GM20431 (cell line): ENCODE measurements around the gene CHCHD6.

ENCODE experiments used
- in situ Hi-C: fragments of 300-500 bp; cut with MseI, MboI; formaldehyde crosslinking; loops from one replicate; pipeline ENCODE4 v1.15.0; 2020; ENCODE audit warnings: low sequenced_read_pairs; ENCODE audit not compliant: unreplicated experiment

The CHCHD6 gene

GRCh38 chr3:126878664-126879063 is 174.6 kb downstream of the CHCHD6 start:
- in situ Hi-C loops = no loop called here

GRCh38 chr3:126880901-126881300 is 176.9 kb downstream of the CHCHD6 start:
- in situ Hi-C loops = no loop called here

DNA sequence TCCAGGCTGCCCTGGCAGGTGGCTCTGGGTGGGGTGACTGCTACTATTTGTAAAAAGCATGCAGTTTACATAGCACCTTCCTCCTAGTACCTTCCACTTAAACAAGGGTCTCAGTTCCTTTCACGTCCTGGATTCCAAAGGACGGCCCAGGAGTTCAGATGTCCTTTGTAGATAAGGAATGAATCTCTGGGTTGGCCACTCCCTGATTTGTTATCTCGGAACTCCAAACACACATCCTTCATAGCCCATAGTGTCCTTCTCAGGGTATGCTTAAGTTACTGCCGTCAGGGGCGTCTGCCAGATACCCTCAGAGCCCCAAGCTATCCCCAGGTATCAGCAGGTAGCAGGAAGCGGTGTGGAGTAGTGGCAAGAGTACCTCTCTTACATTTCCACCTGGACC is 177.8 kb downstream of the CHCHD6 start:
- in situ Hi-C loops = no loop called here

GRCh38 chr3:126883241-126883640 is 179.2 kb downstream of the CHCHD6 start:
- in situ Hi-C loops = no loop called here

GRCh38 chr3:126885425-126885824 is 181.4 kb downstream of the CHCHD6 start:
- in situ Hi-C loops = no loop called here

GRCh38 chr3:126886217-126886616 is 182.2 kb downstream of the CHCHD6 start:
- in situ Hi-C loops = no loop called here

- in situ Hi-C loops = no loop called here
Observed at GRCh38 chr3:126887686-126888085, 183.6 kb downstream of the CHCHD6 start.

GRCh38 chr3:126888186-126888760 is 184.2 kb downstream of the CHCHD6 start:
- in situ Hi-C loops = no loop called here

GRCh38 chr3:126889276-126890201 is 185.5 kb downstream of the CHCHD6 start:
- in situ Hi-C loops = no loop called here

DNA sequence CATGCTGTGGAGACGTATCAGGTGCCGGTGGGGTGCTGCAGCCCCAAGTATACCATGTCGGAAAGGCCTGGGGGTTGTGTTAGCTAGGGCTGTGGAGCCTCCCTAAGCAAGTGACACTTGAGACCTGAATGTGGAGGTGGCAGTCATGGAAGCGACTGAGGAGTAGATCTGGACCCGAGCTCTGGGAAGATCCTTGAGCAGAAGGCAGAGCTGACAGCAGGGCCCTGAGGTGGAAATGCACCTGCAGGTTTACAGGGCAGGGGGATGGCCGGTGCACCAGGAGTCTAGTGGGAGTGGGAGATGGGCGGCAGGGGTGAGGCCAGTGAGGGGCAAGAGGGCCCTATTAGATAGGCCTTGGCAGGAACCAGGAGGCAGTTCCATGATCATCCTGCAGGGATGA is 187.1 kb downstream of the CHCHD6 start:
- in situ Hi-C loops = no loop called here

DNA sequence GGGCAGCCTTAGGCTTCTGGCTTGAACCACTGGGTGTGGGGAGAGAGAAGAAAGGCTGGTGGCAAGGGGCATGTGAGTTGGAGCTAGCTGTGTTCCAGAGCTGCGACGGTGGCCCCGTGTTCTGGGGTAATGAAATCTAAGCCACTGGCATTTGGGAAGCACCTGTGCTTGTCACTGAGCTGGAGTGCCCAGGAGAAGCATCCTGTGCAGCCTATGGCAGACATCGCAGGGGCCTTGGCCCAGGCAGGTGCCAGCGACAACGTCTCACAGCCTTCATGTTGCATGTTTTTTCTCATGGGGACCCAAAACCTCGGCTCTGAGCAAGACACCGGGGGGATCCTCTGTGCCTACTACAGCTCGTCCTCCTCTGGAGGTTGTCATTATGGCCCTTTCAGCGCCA is 187.8 kb downstream of the CHCHD6 start:
- in situ Hi-C loops = no loop called here

GRCh38 chr3:126893651-126894050 is 189.6 kb downstream of the CHCHD6 start:
- in situ Hi-C loops = no loop called here

- in situ Hi-C loops = no loop called here
Observed at GRCh38 chr3:126894475-126894874, 190.4 kb downstream of the CHCHD6 start.

- in situ Hi-C loops = no loop called here
Observed at GRCh38 chr3:126895178-126896066, 191.4 kb downstream of the CHCHD6 start.

DNA sequence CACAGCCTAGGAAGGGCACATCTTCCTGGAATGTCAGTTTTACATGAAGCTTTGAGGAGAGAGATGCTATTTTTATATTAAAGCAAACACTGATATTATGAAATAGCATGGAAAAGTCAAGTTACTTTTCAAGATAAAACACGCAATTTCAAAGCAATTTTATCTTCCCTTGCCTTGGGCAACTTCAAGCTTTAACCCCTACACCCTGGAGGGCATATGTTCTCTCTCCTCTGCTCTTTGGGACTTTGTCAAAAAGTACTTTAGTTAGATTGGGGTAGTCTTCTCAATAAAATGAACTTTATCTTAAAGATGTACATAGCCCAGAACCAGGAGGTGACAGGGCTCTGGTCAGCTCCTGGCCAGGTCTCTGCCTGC is 192.0 kb downstream of the CHCHD6 start:
- in situ Hi-C loops = no loop called here

GRCh38 chr3:126896968-126897367 is 192.9 kb downstream of the CHCHD6 start:
- in situ Hi-C loops = no loop called here

DNA sequence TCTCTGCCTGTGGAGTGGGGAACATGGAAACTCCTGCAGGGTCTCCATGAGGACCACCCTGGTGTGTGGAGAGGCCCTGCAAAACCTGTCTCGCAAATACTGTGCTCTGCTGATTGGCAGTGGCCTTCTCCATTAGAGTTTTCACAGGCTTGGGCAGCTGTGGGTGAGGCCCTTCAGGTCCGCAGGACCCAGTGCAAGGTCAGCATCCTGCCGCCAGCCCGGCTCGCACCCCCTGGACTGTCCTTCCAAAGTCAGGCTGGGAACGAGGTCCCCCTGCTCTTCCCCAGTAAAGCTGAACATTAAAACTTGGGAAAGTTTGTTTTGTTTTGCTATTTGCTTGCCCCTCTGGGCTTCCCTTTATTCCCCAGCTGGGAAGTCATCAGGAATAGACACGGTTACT is 193.9 kb downstream of the CHCHD6 start:
- in situ Hi-C loops = no loop called here

GRCh38 chr3:126900859-126901540 is 197.0 kb downstream of the CHCHD6 start:
- in situ Hi-C loops = no loop called here

DNA sequence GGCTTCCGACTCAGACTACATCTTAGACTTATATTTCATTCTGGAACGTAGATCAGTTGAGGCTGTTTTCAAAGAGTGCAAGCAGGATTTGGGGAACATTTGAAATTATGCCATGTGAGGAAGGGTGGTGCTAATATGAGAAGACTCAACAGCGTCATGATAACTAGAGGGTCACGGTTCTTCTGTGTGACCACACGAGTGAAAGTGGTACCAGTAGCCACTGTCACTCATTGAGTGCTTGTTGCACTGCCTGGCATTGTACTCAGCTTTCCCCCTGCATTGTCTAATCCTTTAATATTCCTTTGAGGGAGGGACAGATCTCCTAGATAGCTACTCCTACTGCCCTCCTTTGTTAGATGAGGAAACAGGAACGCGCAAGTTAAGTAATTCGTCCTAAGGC is 197.6 kb downstream of the CHCHD6 start:
- in situ Hi-C loops = no loop called here

DNA sequence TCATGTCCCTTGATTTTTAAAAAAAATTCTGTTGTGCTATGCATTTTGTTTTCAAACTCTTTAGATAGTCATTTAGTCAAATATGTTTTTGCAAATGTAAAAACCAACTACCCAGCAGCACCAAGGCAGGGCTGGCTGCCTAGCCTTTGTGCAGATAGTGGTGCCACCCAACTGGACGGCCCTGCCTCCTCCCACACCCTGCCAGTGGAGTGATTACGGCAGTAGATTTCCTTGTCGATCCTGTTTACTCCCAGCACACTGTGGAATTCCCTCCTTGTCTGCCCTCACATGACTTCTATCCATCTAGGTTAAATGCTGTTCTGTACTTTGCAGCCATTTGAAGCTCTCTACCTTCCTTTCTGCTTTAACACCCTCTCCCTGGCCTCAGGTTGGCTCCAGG is 199.5 kb downstream of the CHCHD6 start:
- in situ Hi-C loops = no loop called here
